HCT116 (cell line): Measurements from ENCODE around the gene MMP12. TPM values are rescaled to one million over a fixed set of nuclear protein-coding genes. Genes with fewer than 3 reads are reported as not detected.

ENCODE experiments used
- ATAC-seq: fragments of 200-7000 bp; cut with Tn5 transposase; 2 replicates; pipeline ENCODE4 v1.9.1; 2020; ENCODE audit warnings: mild to moderate bottlenecking, moderate library complexity
- BruUV-seq: library from RNA; stranded (reverse); fragments of 400-500 nt; replicated peaks from 2 replicates; lab custom pipeline; 2021; lab: Mats Ljungman, UMichigan
- CTCF ChIA-PET: fragments of 300-600 bp; sonication (Branson Sonifier 250); formaldehyde crosslinking; loops from one replicate; lab custom pipeline; 2021; ENCODE audit warnings: antibody characterized with exemption; lab: Charles Lee
- POLR2A ChIA-PET: fragments of 300-600, 350-600 bp; sonication (Branson Sonifier 250); formaldehyde crosslinking; loops from one replicate; lab custom pipeline; 2021; ENCODE audit warnings: antibody characterized with exemption; lab: Charles Lee
- RAD21 ChIA-PET, 2 experiments: fragments of 300-600 bp; sonication (Branson Sonifier 250); formaldehyde crosslinking; loops; one replicate each; lab custom pipeline; 2023; ENCODE audit warnings: low total read pairs in 2 of 2; ENCODE audit not compliant: uncharacterized antibody in 2 of 2, unreplicated experiment in 2 of 2, low non-redundant PET in 1 of 2; lab: Charles Lee
- DNase-seq: peaks from one replicate; pipeline ENCODE4 v3.0.0-alpha.2; 2010; ENCODE audit warnings: low read depth, low spot score
- H2AFZ ChIP-seq: fragments of 200-600 bp; shearing (Covaris generic), sonication (generic); 2 replicates; pipeline ENCODE4 v1.6.1; 2017; ENCODE audit warnings: low read depth, mixed run types, mixed read lengths, antibody characterized with exemption, low read length; ENCODE audit not compliant: poor library complexity, severe bottlenecking
- H3K27ac ChIP-seq: 2 replicates; pipeline ENCODE4 v1.5.1; 2012; ENCODE audit warnings: low read depth, low read length
- H3K27me3 ChIP-seq: fragments of 200-600 bp; sonication (generic); 2 replicates; pipeline ENCODE4 v1.6.1; 2016; ENCODE audit warnings: mixed run types, low read length, mixed read lengths; ENCODE audit not compliant: insufficient read depth
- H3K36me3 ChIP-seq, 2 experiments: fragments of 200-500 bp in 1 of 2; fragments of 200-600 bp in 1 of 2; sonication (Bioruptor generic) in 1 of 2; sonication (generic) in 1 of 2; 2 replicates each; pipeline versions ENCODE4 v1.5.1 to v1.6.1; 2014 to 2016; ENCODE audit warnings: low read length in 2 of 2, inconsistent platforms in 1 of 2, mixed read lengths in 1 of 2, mixed run types in 1 of 2; ENCODE audit not compliant: insufficient read depth in 2 of 2, control insufficient read depth in 1 of 2
- H3K4me1 ChIP-seq, 2 experiments: fragments of 200-600 bp in 1 of 2; sonication (generic) in 1 of 2; 2 replicates each; pipeline versions ENCODE4 v1.5.1 to v1.6.1; 2012 to 2017; ENCODE audit warnings: low read length in 2 of 2, inconsistent platforms in 1 of 2, mild to moderate bottlenecking in 1 of 2, mixed read lengths in 1 of 2, mixed run types in 1 of 2, moderate library complexity in 1 of 2; ENCODE audit not compliant: insufficient read depth in 2 of 2, control insufficient read depth in 1 of 2
- H3K4me2 ChIP-seq: fragments of 200-600 bp; sonication (generic); 2 replicates; pipeline ENCODE4 v1.6.1; 2017; ENCODE audit warnings: mixed run types, low read length, mixed read lengths
- H3K4me3 ChIP-seq, 2 experiments: fragments of 200-600 bp in 1 of 2; sonication (generic) in 1 of 2; replicated peaks in 1 of 2; 2 replicates each; pipeline ENCODE4 v1.5.1; 2011 to 2016; ENCODE audit warnings: low read length in 2 of 2, control low read depth in 1 of 2, low read depth in 1 of 2, mild to moderate bottlenecking in 1 of 2, mixed read lengths in 1 of 2, mixed run types in 1 of 2
- H3K79me2 ChIP-seq: fragments of 200-600 bp; sonication (generic); 2 replicates; pipeline ENCODE4 v1.6.1; 2017; ENCODE audit warnings: mild to moderate bottlenecking, mixed run types, low read length, moderate library complexity, mixed read lengths; ENCODE audit not compliant: insufficient read depth
- H3K9ac ChIP-seq: fragments of 200-600 bp; sonication (generic); 2 replicates; pipeline ENCODE4 v1.6.1; 2016; ENCODE audit warnings: low read length, mixed read lengths
- H3K9me2 ChIP-seq: fragments of 200-600 bp; sonication (generic), shearing (Covaris generic); 2 replicates; pipeline ENCODE4 v1.6.1; 2017; ENCODE audit warnings: mixed run types, mild to moderate bottlenecking, moderate library complexity; ENCODE audit not compliant: insufficient read depth
- H3K9me3 ChIP-seq, 2 experiments: fragments of 200-500 bp in 1 of 2; fragments of 200-600 bp in 1 of 2; sonication (Bioruptor generic) in 1 of 2; sonication (generic) in 1 of 2; 2 replicates each; pipeline ENCODE4 v1.6.1; 2014 to 2017; ENCODE audit warnings: low read length in 2 of 2, mixed read lengths in 2 of 2, inconsistent platforms in 1 of 2, low read depth in 1 of 2, mild to moderate bottlenecking in 1 of 2, mixed run types in 1 of 2, moderate library complexity in 1 of 2; ENCODE audit not compliant: control insufficient read depth in 1 of 2, insufficient read depth in 1 of 2
- H4K20me1 ChIP-seq: fragments of 200-600 bp; sonication (generic), shearing (Covaris generic); 2 replicates; pipeline ENCODE4 v1.6.1; 2017; ENCODE audit warnings: mixed run types, mild to moderate bottlenecking, moderate library complexity; ENCODE audit not compliant: insufficient read depth
- ATF3 ChIP-seq: IDR thresholded peaks from 2 replicates; pipeline ENCODE4 v1.6.1; 2012
- CTCF ChIP-seq, 3 experiments: fragments of 200-600 bp in 1 of 3; sonication (generic) in 1 of 3; IDR thresholded peaks in 2 of 3; conservative IDR thresholded peaks in 1 of 3; 2 replicates each; pipeline ENCODE4 v1.5.1; 2012 to 2017; ENCODE audit warnings: low read depth in 2 of 3, low read length in 2 of 3, antibody characterized with exemption in 1 of 3, borderline replicate concordance in 1 of 3, control low read depth in 1 of 3, mild to moderate bottlenecking in 1 of 3, mixed read lengths in 1 of 3, mixed run types in 1 of 3, moderate library complexity in 1 of 3; ENCODE audit not compliant: insufficient read depth in 1 of 3
- EGR1 ChIP-seq: IDR thresholded peaks from 2 replicates; pipeline ENCODE4 v1.6.1; 2012; ENCODE audit warnings: low read depth
- EZH2 ChIP-seq: fragments of 200-600 bp; sonication (generic); IDR thresholded peaks from 2 replicates; pipeline ENCODE4 v1.6.1; 2017; ENCODE audit warnings: antibody characterized with exemption, mixed run types
- EZH2phosphoT487 ChIP-seq: fragments of 200-600 bp; IDR thresholded peaks from 2 replicates; pipeline ENCODE4 v1.6.1; 2018; ENCODE audit warnings: antibody characterized with exemption, borderline replicate concordance
- FOSL1 ChIP-seq: IDR thresholded peaks from 2 replicates; pipeline ENCODE4 v1.6.1; 2012; ENCODE audit warnings: low read depth
- MAX ChIP-seq: IDR thresholded peaks from 2 replicates; pipeline ENCODE4 v1.6.1; 2012
- POLR2A ChIP-seq: IDR thresholded peaks from 2 replicates; pipeline ENCODE4 v1.7.0; 2011; ENCODE audit warnings: borderline replicate concordance; ENCODE audit not compliant: insufficient read depth, insufficient read length; ENCODE audit errors: extremely low read depth
- POLR2AphosphoS5 ChIP-seq: IDR thresholded peaks from 2 replicates; pipeline ENCODE4 v1.6.1; 2011; ENCODE audit warnings: mild to moderate bottlenecking, low read depth, low read length, moderate library complexity
- SIN3A ChIP-seq: IDR thresholded peaks from 2 replicates; pipeline ENCODE4 v1.6.1; 2012; ENCODE audit warnings: low read depth
- SP1 ChIP-seq: IDR thresholded peaks from 2 replicates; pipeline ENCODE4 v1.6.1; 2012; ENCODE audit warnings: low read depth
- TCF7L2 ChIP-seq: IDR thresholded peaks from 2 replicates; pipeline ENCODE4 v1.7.0; 2011; ENCODE audit warnings: borderline replicate concordance, inconsistent platforms; ENCODE audit not compliant: insufficient read depth, insufficient read length; ENCODE audit errors: extremely low read depth
- YY1 ChIP-seq: IDR thresholded peaks from 2 replicates; pipeline ENCODE4 v1.6.1; 2011; ENCODE audit warnings: low read length, low read depth, moderate library complexity, mild to moderate bottlenecking; ENCODE audit not compliant: insufficient replicate concordance; ENCODE audit errors: extremely low read depth
- ZBTB33 ChIP-seq: IDR thresholded peaks from 2 replicates; pipeline ENCODE4 v1.6.1; 2011; ENCODE audit warnings: mild to moderate bottlenecking, low read length, moderate library complexity; ENCODE audit not compliant: insufficient replicate concordance; ENCODE audit errors: extremely low read depth
- ZFX ChIP-seq: fragments of 450-650 bp; IDR thresholded peaks from 2 replicates; pipeline ENCODE4 v1.6.1; 2017
- ZNF274 ChIP-seq: fragments of 200-500 bp; sonication (Bioruptor generic); IDR thresholded peaks from 2 replicates; pipeline ENCODE4 v1.6.1; 2014; ENCODE audit warnings: mild to moderate bottlenecking, low read depth, low read length, inconsistent platforms
- intact Hi-C: fragments of 100-400 bp; cut with micrococcal nuclease; formaldehyde crosslinking; loops from 2 replicates; pipeline ENCODE4 v1.10.0; 2022
- total RNA-seq: library from RNA; stranded (reverse); gene quantifications from one replicate; pipeline ENCODE4 v1.2.1, GENCODE V29; 2021; ENCODE audit not compliant: unreplicated experiment

Gene MMP12
- total RNA-seq, 1 experiment from 2014 or later, result not detected

- RAD21 ChIA-PET, result no interaction called here
- no peak for ATAC-seq
- intact Hi-C loops, result no loop called here
- Histone ChIP-seq H3K9me2 (no peaks in the 10 kb centered on the region), H4K20me1 (no peaks in the 10 kb centered on the region), H3K9me3 (no peaks in the 10 kb centered on the region), H3K4me2 (no peak overlapping the region), H3K36me3 (no peaks in the 10 kb centered on the region), H3K27ac (no peak overlapping the region), H3K9ac (no peak overlapping the region), H3K4me3 (no peak overlapping the region), H3K79me2 (no peaks in the 10 kb centered on the region), H2AFZ (no peak overlapping the region), H3K4me1 (no peaks in the 10 kb centered on the region), H3K27me3 (no peaks in the 10 kb centered on the region)
- BruUV-seq, result no TSS peak
- no peak for DNase-seq
- CTCF ChIA-PET, result no interaction called here
- TF ChIP-seq FOSL1, result no peak
- no peak for TF ChIP-seq SIN3A
- TF ChIP-seq ZNF274, result no peak
- POLR2A ChIA-PET, result no interaction called here
Measured at GRCh38 chr11:102824556-102824955, 50.2 kb downstream of the MMP12 start.

- Histone ChIP-seq H3K27me3 (no peaks in the 10 kb centered on the region), H4K20me1 (no peaks in the 10 kb centered on the region), H3K79me2 (no peaks in the 10 kb centered on the region), H3K27ac (no peak overlapping the region), H3K9me2 (no peaks in the 10 kb centered on the region), H3K4me1 (no peaks in the 10 kb centered on the region), H3K4me2 (no peak overlapping the region), H3K36me3 (no peaks in the 10 kb centered on the region), H3K9ac (no peak overlapping the region), H3K9me3 (no peaks in the 10 kb centered on the region), H2AFZ (no peak overlapping the region), H3K4me3 (no peak overlapping the region)
- DNase-seq (no peak), ATAC-seq (no peak)
- no TSS peak for BruUV-seq
- intact Hi-C loops, result no loop called here
- ChIA-PET RAD21 (no interaction called here), POLR2A (no interaction called here), CTCF (no interaction called here)
- TF ChIP-seq EGR1, result no peak
- no peak for TF ChIP-seq EZH2
- no peak for TF ChIP-seq EZH2phosphoT487
- no peak for TF ChIP-seq POLR2AphosphoS5
- no peak for TF ChIP-seq ZFX
- TF ChIP-seq CTCF (IDR thresholded peaks at IDR 0.05 in 2 of 3, conservative IDR thresholded peaks at IDR 0.05 in 1 of 3; ENCODE audit: borderline replicate concordance in 1 of 3, insufficient read depth in 1 of 3, low read depth in 2 of 3, low read length in 2 of 3), result no peak
- TF ChIP-seq TCF7L2, result no peak
- no peak for TF ChIP-seq YY1
- no peak for TF ChIP-seq SP1
- TF ChIP-seq SIN3A, result no peak
- TF ChIP-seq MAX, result no peak
- no peak for TF ChIP-seq ATF3
- TF ChIP-seq ZBTB33, result no peak
- TF ChIP-seq POLR2A, result no peak
Measured at GRCh38 chr11:102819491-102819890, 55.3 kb downstream of the MMP12 start.
